Left renal pelvis (tissue), 4 donors: ENCODE results near the gene ATP13A1. TPM values are rescaled to one million over a fixed set of nuclear protein-coding genes. Genes with fewer than 3 reads are reported as not detected.

Experiments used
- DNase-seq, 4 donors: peaks; one replicate each; pipeline ENCODE4 v3.0.0-alpha.2; 2013; ENCODE audit warnings: low read depth in 4 of 4, low spot score in 3 of 4
- polyA plus RNA-seq, 4 donors: library from polyadenylated mRNA; unstranded; fragments of 120-200 nt; gene quantifications; one replicate each; pipeline ENCODE4 v1.2.1, GENCODE V29; 2013; ENCODE audit not compliant: insufficient read length in 4 of 4

Gene ATP13A1
- polyA plus RNA-seq, 4 donors = 39.9 to 70.9 (median 46.1) TPM

- DNase-seq = no peak
These were observed 18.1 kb downstream of the ATP13A1 start for GRCh38 chr19:19645233-19645870.

GRCh38 chr19:19644054-19644388 lies 19.5 kb downstream of the ATP13A1 start:
- DNase-seq = no peak

- DNase-seq = no peak
These were observed 20.1 kb downstream of the ATP13A1 start, which contains the start of gene GMIP for GRCh38 chr19:19643158-19644053. GMIP (minus strand) TSS chr19:19643657; CDS start chr19:19643529, 128 bp downstream.

- no peak for DNase-seq
These were observed 20.8 kb downstream of the ATP13A1 start for GRCh38 chr19:19642506-19643157.

- DNase-seq = no peak
These were observed 25.8 kb downstream of the ATP13A1 start for GRCh38 chr19:19637523-19638251.

DNA sequence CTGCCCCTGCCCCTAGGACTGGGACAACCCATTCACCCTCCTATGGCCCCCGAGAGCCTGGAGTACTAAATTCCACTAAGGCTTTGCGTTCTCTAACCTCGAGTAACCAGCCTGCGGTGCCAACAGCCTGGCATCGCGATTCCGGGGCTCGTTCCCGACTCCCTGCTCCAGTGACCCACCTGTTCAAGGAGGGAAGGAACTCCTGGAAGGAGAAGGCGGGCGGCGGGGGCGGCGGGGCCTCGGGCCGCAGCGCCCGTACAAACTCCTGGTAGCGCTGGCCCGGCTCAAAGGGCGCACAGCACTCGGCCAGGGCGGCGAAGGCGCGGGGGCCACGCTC lies 26.3 kb downstream of the ATP13A1 start:
- DNase-seq = no peak

- no peak for DNase-seq
These were observed 26.8 kb downstream of the ATP13A1 start for GRCh38 chr19:19636573-19637185.

- DNase-seq = no peak
These were observed 28.2 kb downstream of the ATP13A1 start for GRCh38 chr19:19635313-19635702.

DNA sequence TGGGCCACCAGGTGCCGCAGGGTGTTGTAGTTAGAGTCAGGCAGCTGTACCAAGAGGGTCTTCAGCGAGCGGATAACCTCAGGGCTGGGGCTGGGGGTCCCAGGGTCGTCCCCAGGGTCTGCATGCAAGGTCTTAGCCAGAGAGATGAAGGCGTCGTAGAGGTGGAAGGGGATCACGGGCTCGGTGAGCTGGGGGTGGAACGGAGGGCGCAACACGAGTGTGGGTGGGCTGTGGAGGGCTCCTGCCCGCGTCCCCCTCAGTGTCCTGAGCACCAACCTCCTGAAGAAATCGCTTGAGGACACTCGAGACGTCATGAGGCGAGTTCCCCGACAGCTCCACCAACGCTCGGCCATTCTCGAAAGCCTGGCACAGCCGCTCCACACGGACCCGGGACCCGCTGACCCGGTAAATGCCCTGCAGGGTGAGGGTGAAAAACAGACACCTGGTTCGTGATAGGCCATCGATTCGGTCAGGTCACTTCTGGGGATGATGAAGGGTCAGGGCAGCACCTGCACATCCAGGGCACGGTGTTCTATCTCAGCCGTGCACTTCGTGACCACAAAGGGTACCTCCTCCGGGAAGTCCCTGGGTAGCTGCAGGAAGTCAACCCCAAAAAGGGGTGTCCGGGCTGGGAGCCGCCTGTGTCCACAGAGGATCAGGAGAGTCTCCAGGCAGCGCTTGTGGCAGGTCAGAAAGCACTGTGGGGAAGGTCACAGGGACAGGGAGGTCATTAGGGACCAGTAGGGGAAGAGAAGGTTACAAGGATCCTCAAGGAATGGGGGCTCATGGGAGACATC lies 28.8 kb downstream of the ATP13A1 start:
- DNase-seq = no peak

DNA sequence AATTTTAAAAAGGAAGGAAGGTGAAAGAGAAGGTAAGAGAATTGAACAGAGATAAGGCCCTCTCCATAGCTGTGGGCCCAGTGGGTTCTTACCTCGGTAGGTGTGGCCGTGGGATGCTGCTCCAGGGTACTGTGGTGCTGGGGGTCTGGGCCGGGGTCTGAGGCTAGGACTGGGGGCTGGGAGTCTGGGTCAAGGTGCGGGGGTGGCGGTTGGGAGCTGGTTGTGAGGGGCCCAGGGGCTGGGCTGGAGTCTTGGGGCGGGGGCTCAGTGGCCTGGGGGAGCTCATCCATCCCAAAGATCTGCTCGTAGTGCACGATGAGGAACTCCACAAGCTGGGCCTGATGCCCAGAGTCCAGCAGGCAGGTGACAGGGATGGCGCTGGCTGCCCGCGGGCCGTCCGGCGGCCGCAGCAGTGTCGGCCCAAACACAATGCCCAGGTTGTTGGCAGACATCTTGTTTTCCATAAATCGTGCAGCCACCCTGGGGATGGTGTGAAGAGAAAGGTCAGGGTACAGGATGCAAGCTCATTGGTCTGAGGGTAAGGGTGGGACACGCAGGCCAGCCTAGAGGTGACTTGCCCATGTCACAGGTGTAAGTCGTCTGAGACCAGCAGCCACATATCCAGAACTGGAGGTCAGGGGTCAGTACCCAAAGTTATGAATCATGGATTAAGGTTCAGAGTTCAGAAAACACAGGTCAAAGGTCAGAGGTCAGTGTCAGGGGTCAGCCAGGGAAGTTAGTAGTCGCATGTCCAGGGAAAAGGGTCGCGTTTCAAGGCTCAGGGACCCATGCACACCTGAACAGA lies 29.6 kb downstream of the ATP13A1 start:
- DNase-seq = no peak

DNA sequence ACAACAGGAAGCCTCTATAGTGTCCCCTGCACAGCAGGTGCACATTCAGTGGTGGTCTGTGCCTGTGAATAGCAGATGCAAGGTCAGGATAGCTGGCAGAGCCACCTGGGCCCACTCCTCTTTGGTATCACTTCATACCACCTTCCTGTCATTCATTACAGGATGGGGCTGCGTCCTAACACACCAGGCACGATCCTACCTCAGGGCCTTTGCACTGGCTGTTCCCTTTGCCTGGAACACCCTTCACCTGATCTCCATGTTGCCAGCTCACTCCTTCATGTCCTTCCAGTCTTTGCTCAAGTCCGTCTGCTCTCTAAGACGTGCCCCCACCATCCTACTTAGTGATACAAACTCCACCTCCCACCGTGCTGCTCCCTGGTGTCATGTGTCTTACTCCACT lies 30.8 kb downstream of the ATP13A1 start:
- no peak for DNase-seq

GRCh38 chr19:19631346-19631745 lies 32.1 kb downstream of the ATP13A1 start:
- DNase-seq = no peak

GRCh38 chr19:19630426-19630825 lies 33.0 kb downstream of the ATP13A1 start:
- no peak for DNase-seq

- no peak for DNase-seq
These were observed 33.4 kb downstream of the ATP13A1 start for GRCh38 chr19:19630062-19630414.

- DNase-seq = peak in 1 of 4 donors; percentile 46
These were observed 34.9 kb downstream of the ATP13A1 start for GRCh38 chr19:19628501-19629134.

DNA sequence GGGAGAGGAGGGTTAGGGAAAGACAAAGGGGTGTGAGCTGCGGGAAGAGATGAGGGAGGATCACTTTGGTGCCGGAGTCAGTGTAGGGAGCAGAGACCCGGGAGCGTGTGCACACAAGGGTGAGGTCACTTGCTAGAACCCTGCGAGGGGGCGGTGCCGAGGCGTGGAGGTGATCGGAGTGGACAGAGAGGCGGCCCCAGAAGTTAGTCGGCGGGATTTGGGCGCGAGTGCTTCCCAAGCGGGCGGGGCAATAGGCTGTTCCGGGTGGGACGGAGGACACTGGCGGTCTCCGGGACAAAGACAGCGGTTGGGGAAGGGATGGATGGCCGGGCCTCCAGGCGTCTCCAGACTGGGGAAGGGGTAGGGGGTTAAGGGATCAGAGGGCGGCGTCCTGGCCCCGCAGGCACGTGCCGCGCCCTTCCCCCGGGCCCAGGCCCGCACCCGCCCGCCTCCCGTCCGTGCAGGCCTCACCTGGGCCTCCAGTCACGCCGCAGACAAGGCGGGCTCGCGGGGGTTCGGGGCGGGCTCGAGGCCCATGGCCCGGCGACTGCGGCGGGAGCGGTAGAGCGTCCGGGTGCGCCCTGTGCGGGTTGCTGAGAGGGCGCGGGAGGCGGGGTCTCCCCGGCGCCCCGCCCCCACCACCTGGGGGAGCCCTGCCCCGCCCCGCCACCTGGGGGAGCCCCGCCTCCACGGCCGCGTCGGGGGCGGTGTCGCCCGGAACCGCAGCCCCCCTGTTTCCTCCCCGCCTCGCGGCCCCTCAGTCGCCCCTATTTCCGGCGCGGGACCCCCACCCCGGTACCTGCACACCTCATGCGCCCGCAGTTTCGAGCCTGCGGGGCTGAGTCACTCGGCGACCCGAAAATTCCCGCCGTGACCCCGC lies 35.6 kb downstream of the ATP13A1 start, which contains the start of gene LPAR2:
Gene LPAR2 (minus strand): TSS at position 600 of the 880 bp plus-strand sequence. CDS start 945 bp downstream, outside the sequence.
- DNase-seq = no peak
